ENCODE data around the gene MAGI3. TPM values are rescaled to one million over a fixed set of nuclear protein-coding genes. Genes with fewer than 3 reads are reported as not detected.

The MAGI3 gene
- total RNA-seq, 1 donor from 2014 or later, result 5.4 TPM

DNA sequence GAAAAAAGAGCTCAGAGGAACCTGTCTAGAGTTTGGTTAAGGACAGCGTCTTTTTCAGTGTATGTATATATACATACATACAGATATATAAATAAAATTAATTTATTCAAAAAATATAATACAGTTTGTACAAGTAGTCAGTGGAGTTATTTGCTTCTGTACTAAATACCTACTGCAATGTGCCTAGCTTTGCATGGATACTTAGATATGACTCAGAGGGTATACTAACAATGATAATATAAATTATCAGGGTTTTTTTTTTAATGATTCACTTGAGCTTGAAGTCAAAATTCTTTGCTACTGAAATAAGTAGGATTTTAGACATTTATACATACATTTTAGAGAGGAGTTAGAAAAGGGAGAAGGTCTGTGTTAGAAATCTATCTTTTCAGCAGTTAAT lies 251.1 kb downstream of the MAGI3 start:
- Histone ChIP-seq H3K27ac (replicated peaks) (no peak overlapping the region), H3K9me3 (replicated peaks) (no peaks in the 10 kb centered on the region), H3K27me3 (ENCODE audit: low read depth) (no peaks in the 10 kb centered on the region), H3K4me3 (no peak overlapping the region), H3K4me1 (no peaks in the 10 kb centered on the region), H3K36me3 (peaks cover 11% of the 10 kb centered on the region)
- intact Hi-C loops (cut with micrococcal nuclease), result no loop called here
- DNase-seq, result no peak
- no peak for TF ChIP-seq CTCF (IDR thresholded peaks at IDR 0.05; ENCODE audit: borderline replicate concordance)

- Histone ChIP-seq H3K9me3 (replicated peaks) (no peaks in the 10 kb centered on the region), H3K36me3 (peaks cover 22% of the 10 kb centered on the region), H3K27ac (replicated peaks) (no peak overlapping the region), H3K4me1 (no peaks in the 10 kb centered on the region), H3K4me3 (no peak overlapping the region), H3K27me3 (ENCODE audit: low read depth) (no peaks in the 10 kb centered on the region)
- intact Hi-C loops (cut with micrococcal nuclease), result no loop called here
- no peak for TF ChIP-seq CTCF (IDR thresholded peaks at IDR 0.05; ENCODE audit: borderline replicate concordance)
- no peak for DNase-seq
These were observed 256.8 kb downstream of the MAGI3 start for GRCh38 chr1:113647164-113647563.

DNA sequence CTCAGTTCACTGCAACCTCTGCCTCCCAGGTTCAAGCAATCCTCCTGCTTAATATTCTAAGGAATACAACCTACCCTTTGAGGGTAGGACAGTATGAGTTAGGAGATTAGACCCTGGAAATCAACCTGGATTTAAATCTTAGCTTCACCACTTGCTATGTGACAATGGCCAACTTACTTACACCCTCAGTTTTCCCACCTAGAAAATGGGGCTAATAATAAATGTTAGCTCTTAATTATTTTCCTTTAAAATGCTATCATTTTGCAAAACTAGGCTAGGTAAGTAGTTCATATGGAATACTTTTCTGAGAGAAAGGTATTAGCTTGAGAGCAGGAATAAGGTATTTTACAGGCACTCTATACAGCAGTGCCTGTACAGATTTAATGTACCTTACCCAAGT lies 258.2 kb downstream of the MAGI3 start:
- Histone ChIP-seq H3K27me3 (ENCODE audit: low read depth) (no peaks in the 10 kb centered on the region), H3K4me1 (no peaks in the 10 kb centered on the region), H3K27ac (replicated peaks) (no peak overlapping the region), H3K9me3 (replicated peaks) (no peaks in the 10 kb centered on the region), H3K4me3 (no peak overlapping the region), H3K36me3 (peaks cover 15% of the 10 kb centered on the region)
- DNase-seq, result no peak
- no peak for TF ChIP-seq CTCF (IDR thresholded peaks at IDR 0.05; ENCODE audit: borderline replicate concordance)
- intact Hi-C loops (cut with micrococcal nuclease), result no loop called here

- intact Hi-C loops (cut with micrococcal nuclease), result no loop called here
- no peak for TF ChIP-seq CTCF (IDR thresholded peaks at IDR 0.05; ENCODE audit: borderline replicate concordance)
- peaks cover 17% of the 10 kb centered on the region for H3K36me3 ChIP-seq
These were observed 262.5 kb downstream of the MAGI3 start for GRCh38 chr1:113652771-113653170.

GRCh38 chr1:113653741-113654140 lies 263.4 kb downstream of the MAGI3 start:
- intact Hi-C loops (cut with micrococcal nuclease), result no loop called here

More at GRCh38 chr1:113652771-113653170, 262.5 kb downstream of the MAGI3 start:
- Histone ChIP-seq H3K4me1 (peaks cover 6% of the 10 kb centered on the region), H3K9me3 (replicated peaks) (no peaks in the 10 kb centered on the region), H3K27ac (replicated peaks) (no peak overlapping the region), H3K4me3 (no peak overlapping the region), H3K27me3 (ENCODE audit: low read depth) (no peaks in the 10 kb centered on the region)
- DNase-seq, result no peak

More at GRCh38 chr1:113653741-113654140, 263.4 kb downstream of the MAGI3 start:
- H3K27me3 ChIP-seq (ENCODE audit: low read depth), result no peaks in the 10 kb centered on the region
- no peak overlapping the region for H3K27ac ChIP-seq (replicated peaks)
- H3K4me1 ChIP-seq, result peaks cover 15% of the 10 kb centered on the region
- H3K9me3 ChIP-seq (replicated peaks), result no peaks in the 10 kb centered on the region
- no peak for DNase-seq
- no peak overlapping the region for H3K4me3 ChIP-seq
- peaks cover 17% of the 10 kb centered on the region for H3K36me3 ChIP-seq
- no peak for TF ChIP-seq CTCF (IDR thresholded peaks at IDR 0.05; ENCODE audit: borderline replicate concordance)

Data from left ventricle myocardium inferior (tissue), 1 donor.